Stomach smooth muscle (tissue), 2 donors: ENCODE data around the gene MYOM1.

Experiments
- H3K27ac ChIP-seq: one replicate; pipeline ENCODE4 v1.7.0; 2013; ENCODE audit warnings: mild to moderate bottlenecking, low read length, inconsistent platforms
- H3K27me3 ChIP-seq, 2 donors: one replicate each; pipeline ENCODE4 v1.7.0; 2013; ENCODE audit warnings: low read length in 2 of 2; ENCODE audit not compliant: insufficient read depth in 2 of 2, control insufficient read depth in 1 of 2
- H3K36me3 ChIP-seq, 2 donors: one replicate each; pipeline ENCODE4 v1.7.0; 2013; ENCODE audit warnings: low read length in 2 of 2; ENCODE audit not compliant: control insufficient read depth in 2 of 2, insufficient read depth in 2 of 2
- H3K4me1 ChIP-seq: one replicate; pipeline ENCODE4 v1.7.0; 2013; ENCODE audit warnings: low read length; ENCODE audit not compliant: control insufficient read depth, insufficient read depth
- H3K4me3 ChIP-seq, 2 donors: one replicate each; pipeline ENCODE4 v1.7.0; 2013; ENCODE audit warnings: low read length in 2 of 2
- H3K9ac ChIP-seq, 2 donors: one replicate each; pipeline ENCODE4 v1.7.0; 2013; ENCODE audit warnings: low read length in 2 of 2, mild to moderate bottlenecking in 1 of 2
- H3K9me3 ChIP-seq, 2 donors: one replicate each; pipeline ENCODE4 v1.7.0; 2013; ENCODE audit warnings: low read length in 2 of 2; ENCODE audit not compliant: control insufficient read depth in 2 of 2
- donor health status: healthy.
- donor health status: Pancreatic carcinoma.

The MYOM1 gene

DNA sequence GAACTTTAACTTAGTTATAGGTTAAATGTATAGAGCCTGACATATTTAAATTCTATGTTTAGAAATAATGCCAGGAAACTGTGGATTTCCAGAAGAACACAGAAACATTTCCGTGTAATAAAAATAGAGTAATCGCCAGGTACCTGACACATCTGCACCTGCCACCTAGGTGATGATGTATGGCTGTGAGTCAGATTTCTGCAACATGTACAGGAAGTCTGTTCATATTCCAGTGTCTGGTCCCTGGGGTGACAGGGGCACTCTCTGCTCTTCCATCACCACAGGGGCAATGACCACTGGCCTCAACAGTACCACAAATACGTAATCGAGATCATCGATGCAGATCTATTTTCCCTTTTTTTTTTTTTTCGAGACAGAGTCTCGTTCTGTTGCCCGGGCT lies 105.7 kb downstream of the MYOM1 start:
- no peak overlapping the region for H3K4me3 ChIP-seq
- H3K27me3 ChIP-seq, result no peaks in the 10 kb centered on the region
- peaks cover 6 to 21% of the 10 kb centered on the region in 2 donors for H3K36me3 ChIP-seq
- no peaks in the 10 kb centered on the region for H3K4me1 ChIP-seq
- no peaks in the 10 kb centered on the region for H3K9me3 ChIP-seq
- H3K27ac ChIP-seq, result no peak overlapping the region
- H3K9ac ChIP-seq, result no peak overlapping the region

GRCh38 chr18:3111523-3112240 lies 108.1 kb downstream of the MYOM1 start:
- H3K4me3 ChIP-seq, result no peak overlapping the region
- no peaks in the 10 kb centered on the region for H3K27me3 ChIP-seq
- H3K9me3 ChIP-seq, result no peaks in the 10 kb centered on the region
- H3K9ac ChIP-seq, result no peak overlapping the region
- H3K36me3 ChIP-seq, result peaks cover 6 to 21% of the 10 kb centered on the region in 2 donors
- H3K27ac ChIP-seq, result no peak overlapping the region
- H3K4me1 ChIP-seq, result no peaks in the 10 kb centered on the region

DNA sequence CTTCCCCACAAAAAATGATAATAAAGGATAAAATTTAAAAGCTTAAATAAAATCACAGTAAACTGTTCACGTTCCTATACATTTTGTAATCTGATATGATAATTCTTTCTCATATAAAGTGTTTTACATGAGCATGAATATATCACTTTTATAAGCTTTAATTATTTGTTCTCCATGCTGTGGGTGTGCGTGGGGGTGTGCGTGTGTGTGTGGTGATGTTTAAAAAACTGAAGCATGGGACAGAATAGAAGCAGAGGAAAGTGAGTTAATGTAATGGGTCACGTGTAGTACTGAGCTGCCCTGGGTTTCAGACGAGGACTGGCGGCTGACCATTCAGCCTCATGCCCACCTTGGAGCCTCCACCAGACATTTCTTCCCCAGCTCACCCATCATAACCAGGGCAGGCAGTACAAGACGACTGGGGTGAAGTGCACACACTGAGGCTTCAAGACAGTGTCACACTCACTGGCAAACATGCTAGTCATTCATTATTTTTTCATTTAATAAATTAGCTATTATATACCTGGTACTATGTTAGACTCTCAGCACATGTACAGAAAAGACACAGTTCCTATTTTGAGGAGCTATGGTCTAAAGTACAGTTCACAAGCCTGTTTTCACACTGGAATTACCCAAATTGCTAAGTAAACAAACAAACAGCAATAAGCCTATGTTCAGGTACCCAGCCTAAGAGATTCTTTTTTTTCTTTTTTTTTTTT lies 109.6 kb downstream of the MYOM1 start:
- Histone ChIP-seq H3K36me3 (peaks cover 6 to 12% of the 10 kb centered on the region in 2 donors), H3K9ac (no peak overlapping the region), H3K27me3 (no peaks in the 10 kb centered on the region), H3K9me3 (no peaks in the 10 kb centered on the region), H3K4me3 (no peak overlapping the region), H3K4me1 (no peaks in the 10 kb centered on the region), H3K27ac (no peak overlapping the region)

DNA sequence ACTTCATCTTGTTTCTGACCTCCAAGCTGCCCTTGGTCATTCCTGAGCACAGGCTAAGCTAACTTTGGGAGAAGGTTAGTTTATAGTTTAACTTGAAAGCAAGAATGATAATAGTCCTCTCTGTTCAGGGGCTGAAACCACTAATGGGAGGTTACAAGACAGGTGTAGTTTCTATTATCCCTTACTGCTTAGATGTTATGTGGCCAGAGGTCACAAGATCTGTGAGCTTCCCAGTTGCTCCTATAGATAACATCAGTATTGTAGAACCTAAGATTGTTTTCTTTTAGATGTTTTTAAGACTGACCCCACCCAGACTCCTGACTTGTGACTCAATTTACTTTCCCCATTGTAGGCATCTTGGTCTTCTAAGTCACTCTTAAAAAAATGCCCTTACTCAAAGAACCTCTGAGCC lies 112.0 kb downstream of the MYOM1 start:
- peaks cover 6 to 8% of the 10 kb centered on the region in 2 donors for H3K36me3 ChIP-seq
- no peak overlapping the region for H3K4me3 ChIP-seq
- no peaks in the 10 kb centered on the region for H3K4me1 ChIP-seq
- no peak overlapping the region for H3K27ac ChIP-seq
- no peaks in the 10 kb centered on the region for H3K9me3 ChIP-seq
- H3K27me3 ChIP-seq, result no peaks in the 10 kb centered on the region
- no peak overlapping the region for H3K9ac ChIP-seq

DNA sequence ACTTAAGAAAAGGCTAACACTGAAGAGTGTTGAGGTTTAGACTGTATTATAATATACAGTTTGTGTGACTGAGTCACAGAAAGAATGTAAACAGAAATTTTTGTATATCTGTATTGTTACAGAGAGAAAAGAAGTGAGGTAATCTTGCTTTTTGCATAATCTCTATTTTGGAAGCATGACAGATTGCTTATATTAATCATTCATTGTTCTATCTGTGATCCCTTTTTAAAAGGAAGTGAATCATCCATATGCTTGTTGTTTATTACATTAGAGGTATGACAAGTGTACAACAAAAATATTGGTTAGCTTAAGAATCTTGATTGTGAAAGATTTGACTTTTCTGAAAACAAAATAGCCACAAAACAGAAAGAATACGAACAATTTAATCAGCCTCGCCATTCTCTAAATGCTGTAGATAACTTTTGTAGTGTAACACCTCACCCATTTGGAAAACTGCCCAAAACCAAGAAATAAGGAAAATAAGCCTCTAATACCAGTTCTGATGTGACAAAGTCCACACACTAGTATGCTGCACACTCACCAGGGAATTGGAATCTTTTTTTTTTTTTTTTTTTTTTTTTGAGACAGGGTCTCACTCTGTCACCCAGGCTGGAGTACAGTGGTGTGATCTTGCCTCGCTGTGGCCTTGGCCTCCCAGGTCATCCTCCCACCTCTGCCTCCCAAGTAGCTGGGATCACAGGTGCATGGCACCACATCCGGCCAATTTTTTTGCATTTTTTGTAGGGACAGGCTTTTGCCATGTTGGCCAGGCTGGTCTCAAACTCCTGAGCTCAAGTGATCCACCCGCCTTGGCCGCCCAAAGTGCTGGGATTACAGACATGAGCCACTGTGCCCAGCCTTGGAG lies 115.3 kb downstream of the MYOM1 start:
- Histone ChIP-seq H3K27me3 (no peaks in the 10 kb centered on the region), H3K36me3 (peaks cover 0 to 9% of the 10 kb centered on the region in 2 donors), H3K9me3 (no peaks in the 10 kb centered on the region), H3K27ac (no peak overlapping the region), H3K4me1 (no peaks in the 10 kb centered on the region), H3K4me3 (no peak overlapping the region), H3K9ac (no peak overlapping the region)

- no peaks in the 10 kb centered on the region for H3K4me1 ChIP-seq
- no peaks in the 10 kb centered on the region for H3K27me3 ChIP-seq
- no peak overlapping the region for H3K27ac ChIP-seq
- H3K36me3 ChIP-seq, result peaks cover 0 to 9% of the 10 kb centered on the region in 2 donors
- H3K9ac ChIP-seq, result no peak overlapping the region
- no peak overlapping the region for H3K4me3 ChIP-seq
- no peaks in the 10 kb centered on the region for H3K9me3 ChIP-seq
Measured at GRCh38 chr18:3103576-3103975, 116.2 kb downstream of the MYOM1 start.

GRCh38 chr18:3102983-3103382 lies 116.8 kb downstream of the MYOM1 start:
- Histone ChIP-seq H3K36me3 (peaks cover 0 to 9% of the 10 kb centered on the region in 2 donors), H3K9me3 (no peaks in the 10 kb centered on the region), H3K27me3 (no peaks in the 10 kb centered on the region), H3K4me3 (no peak overlapping the region), H3K4me1 (no peaks in the 10 kb centered on the region), H3K9ac (no peak overlapping the region), H3K27ac (no peak overlapping the region)

GRCh38 chr18:3100498-3101132 lies 119.2 kb downstream of the MYOM1 start:
- H3K27ac ChIP-seq, result no peak overlapping the region
- H3K9me3 ChIP-seq, result no peaks in the 10 kb centered on the region
- no peak overlapping the region for H3K9ac ChIP-seq
- H3K4me1 ChIP-seq, result no peaks in the 10 kb centered on the region
- H3K27me3 ChIP-seq, result no peaks in the 10 kb centered on the region
- H3K36me3 ChIP-seq, result peaks cover 0 to 12% of the 10 kb centered on the region in 2 donors
- no peak overlapping the region for H3K4me3 ChIP-seq

GRCh38 chr18:3099327-3099726 lies 120.4 kb downstream of the MYOM1 start:
- Histone ChIP-seq H3K4me3 (no peak overlapping the region), H3K9me3 (no peaks in the 10 kb centered on the region), H3K27me3 (no peaks in the 10 kb centered on the region), H3K4me1 (no peaks in the 10 kb centered on the region), H3K36me3 (peaks cover 0 to 12% of the 10 kb centered on the region in 2 donors), H3K27ac (no peak overlapping the region), H3K9ac (no peak overlapping the region)

- Histone ChIP-seq H3K36me3 (peaks cover 0 to 16% of the 10 kb centered on the region in 2 donors), H3K4me3 (no peak overlapping the region), H3K4me1 (no peaks in the 10 kb centered on the region), H3K27me3 (no peaks in the 10 kb centered on the region), H3K9me3 (no peaks in the 10 kb centered on the region), H3K9ac (no peak overlapping the region), H3K27ac (no peak overlapping the region)
Measured at GRCh38 chr18:3097082-3097481, 122.7 kb downstream of the MYOM1 start.
